Prostate gland (tissue), 2 donors: ENCODE results near the gene LRFN3.

Experiments
- POLR2A ChIP-seq: fragments of 450-650 bp; IDR thresholded peaks from one replicate; pipeline ENCODE4 v1.6.1; 2016; ENCODE audit warnings: antibody characterized with exemption, mild to moderate bottlenecking
- POLR2AphosphoS5 ChIP-seq: sonication (generic); formaldehyde crosslinking; IDR thresholded peaks from one replicate; pipeline ENCODE4 v1.6.1; 2017; ENCODE audit warnings: antibody characterized with exemption
- TF ChIP-seq, protein P1 (sequence below), 4 experiments: fragments of 200-600 bp in 2 of 4; fragments of 450-650 bp in 2 of 4; sonication (generic) in 2 of 4; IDR thresholded peaks; 1 replicate in 3 of 4; 2 replicates in 1 of 4; pipeline ENCODE4 v1.5.1; 2016 to 2019; ENCODE audit warnings: antibody characterized with exemption in 4 of 4, mild to moderate bottlenecking in 2 of 4, moderate library complexity in 2 of 4

DNA sequence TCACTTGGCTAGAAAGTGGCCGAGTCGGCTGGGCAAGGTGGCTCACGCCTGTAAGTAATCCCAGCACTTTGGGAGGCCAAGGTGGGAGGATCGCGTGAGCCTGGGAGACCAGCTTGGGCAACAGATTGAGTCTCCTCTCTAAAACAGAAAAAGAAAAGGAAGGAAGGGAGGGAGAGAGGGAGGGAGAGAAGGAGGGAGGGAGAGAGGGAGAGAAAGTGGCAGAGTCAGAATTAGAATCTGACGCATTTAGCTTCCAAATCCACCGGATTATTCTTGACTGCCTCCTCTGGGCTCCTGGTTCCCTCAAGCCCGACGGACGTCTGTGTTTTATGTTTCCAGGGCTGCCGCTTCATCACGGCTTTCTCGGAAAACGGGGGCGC lies 22.5 kb downstream of the LRFN3 start:
- TF ChIP-seq POLR2A (no peak), POLR2AphosphoS5 (no peak)
- TF ChIP-seq, protein P1, sequence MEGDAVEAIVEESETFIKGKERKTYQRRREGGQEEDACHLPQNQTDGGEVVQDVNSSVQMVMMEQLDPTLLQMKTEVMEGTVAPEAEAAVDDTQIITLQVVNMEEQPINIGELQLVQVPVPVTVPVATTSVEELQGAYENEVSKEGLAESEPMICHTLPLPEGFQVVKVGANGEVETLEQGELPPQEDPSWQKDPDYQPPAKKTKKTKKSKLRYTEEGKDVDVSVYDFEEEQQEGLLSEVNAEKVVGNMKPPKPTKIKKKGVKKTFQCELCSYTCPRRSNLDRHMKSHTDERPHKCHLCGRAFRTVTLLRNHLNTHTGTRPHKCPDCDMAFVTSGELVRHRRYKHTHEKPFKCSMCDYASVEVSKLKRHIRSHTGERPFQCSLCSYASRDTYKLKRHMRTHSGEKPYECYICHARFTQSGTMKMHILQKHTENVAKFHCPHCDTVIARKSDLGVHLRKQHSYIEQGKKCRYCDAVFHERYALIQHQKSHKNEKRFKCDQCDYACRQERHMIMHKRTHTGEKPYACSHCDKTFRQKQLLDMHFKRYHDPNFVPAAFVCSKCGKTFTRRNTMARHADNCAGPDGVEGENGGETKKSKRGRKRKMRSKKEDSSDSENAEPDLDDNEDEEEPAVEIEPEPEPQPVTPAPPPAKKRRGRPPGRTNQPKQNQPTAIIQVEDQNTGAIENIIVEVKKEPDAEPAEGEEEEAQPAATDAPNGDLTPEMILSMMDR (IDR thresholded peaks at IDR 0.05) = no peak
